Mucosa of gallbladder (tissue), 1 donor: Measurements from ENCODE around the gene BRD4. TPM values are rescaled to one million over a fixed set of nuclear protein-coding genes. Genes with fewer than 3 reads are reported as not detected.
"Not testable (repeated sequence)": the region's sequence is repeated elsewhere in the genome, so short reads cannot be mapped to it uniquely, and the experiment has no call there.

ENCODE experiments used
- DNase-seq: peaks from one replicate; pipeline ENCODE4 v3.0.0-alpha.2; 2020; ENCODE audit warnings: low spot score
- total RNA-seq: library from RNA; stranded (reverse); gene quantifications from one replicate; pipeline ENCODE4 v1.2.1, GENCODE V29; 2021
- donor health status: DM: no; HTN: no; CAD: no.

The BRD4 gene
- total RNA-seq, 1 donor from 2014 or later, result 87.8 TPM

GRCh38 chr19:15360015-15360414, 27.7 kb upstream of the BRD4 start:
- DNase-seq, result not testable (repeated sequence)

GRCh38 chr19:15358918-15359317, 26.6 kb upstream of the BRD4 start:
- no peak for DNase-seq

DNA sequence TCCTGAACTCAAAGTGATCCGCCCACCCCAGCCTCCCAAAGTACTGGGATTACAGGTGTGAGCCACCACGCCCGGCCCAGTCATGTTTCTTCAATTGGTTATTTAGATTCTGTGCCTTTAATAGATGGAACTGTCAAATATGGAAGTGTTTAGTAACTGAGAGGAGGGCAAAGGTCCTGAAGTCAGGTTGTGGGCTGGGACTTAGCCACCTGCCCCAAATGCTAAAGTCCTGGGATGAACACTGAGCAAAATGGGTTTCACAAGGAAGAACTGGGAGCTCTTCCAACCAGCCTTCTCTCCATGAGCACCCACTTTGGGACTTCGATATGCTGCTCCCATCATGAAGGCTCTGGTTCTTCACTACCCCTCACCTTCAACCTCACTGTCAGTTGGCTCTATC, 25.6 kb upstream of the BRD4 start:
- no peak for DNase-seq

DNA sequence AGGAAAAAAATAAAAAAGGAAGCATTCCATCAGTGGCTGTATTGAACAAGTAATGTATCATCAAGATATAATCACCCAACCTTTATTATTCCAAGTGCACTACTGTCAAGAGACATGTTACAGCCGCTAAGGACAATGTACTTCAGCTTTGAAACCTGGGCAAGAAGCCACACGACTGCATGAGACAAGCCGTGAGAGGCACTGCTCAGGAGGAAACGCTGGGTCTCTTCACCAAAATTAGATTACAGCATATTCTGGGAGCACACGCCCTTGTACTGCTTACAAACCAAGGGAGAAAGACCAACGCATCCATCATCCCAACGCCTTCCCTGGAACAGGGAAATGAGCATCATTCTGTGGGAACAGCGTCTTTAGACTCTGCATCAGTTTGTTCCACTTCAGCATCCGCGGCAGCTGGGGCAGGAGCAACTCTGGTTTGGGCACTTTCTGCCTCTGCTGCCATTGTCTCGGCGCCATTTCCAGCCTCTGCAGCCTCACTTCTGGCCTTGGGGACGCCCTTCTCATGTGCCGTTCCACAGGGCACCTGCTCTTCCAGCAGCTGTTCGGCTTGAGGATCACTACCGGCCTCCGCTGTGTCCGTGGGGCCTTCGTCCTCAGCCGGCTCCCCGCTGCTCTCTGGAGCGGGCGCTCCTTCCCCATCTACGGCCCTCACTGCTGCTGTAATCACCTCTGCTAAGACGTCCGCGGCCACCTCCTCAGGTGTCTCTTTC, 22.4 kb upstream of the BRD4 start:
- no peak for DNase-seq

GRCh38 chr19:15353908-15354307, 21.6 kb upstream of the BRD4 start:
- no peak for DNase-seq

GRCh38 chr19:15352535-15352934, 20.2 kb upstream of the BRD4 start:
- DNase-seq, result not testable (repeated sequence)

GRCh38 chr19:15341328-15341727, 9.0 kb upstream of the BRD4 start:
- not testable (repeated sequence) for DNase-seq

- no peak for DNase-seq
Observed at GRCh38 chr19:15340086-15340485, 7.7 kb upstream of the BRD4 start.

DNA sequence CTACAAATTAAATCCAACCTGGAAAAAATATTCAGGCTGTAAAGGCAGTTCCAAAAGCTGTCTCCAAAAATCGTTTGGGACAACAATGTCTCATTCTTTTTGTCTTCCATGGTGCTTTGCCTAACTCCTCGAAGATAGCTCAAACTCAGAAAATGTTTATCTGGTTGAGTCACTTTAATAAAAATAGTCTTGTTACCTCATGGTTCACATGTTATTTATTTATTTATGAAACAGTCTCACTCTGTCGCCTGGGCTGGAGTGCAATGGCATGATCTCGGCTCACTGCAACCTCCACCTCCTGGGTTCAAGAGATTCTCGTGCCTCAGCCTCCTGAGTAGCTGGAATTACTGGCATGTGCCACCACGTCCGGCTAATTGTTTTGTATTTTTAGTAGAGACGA, 4.9 kb upstream of the BRD4 start:
- DNase-seq, result no peak

DNA sequence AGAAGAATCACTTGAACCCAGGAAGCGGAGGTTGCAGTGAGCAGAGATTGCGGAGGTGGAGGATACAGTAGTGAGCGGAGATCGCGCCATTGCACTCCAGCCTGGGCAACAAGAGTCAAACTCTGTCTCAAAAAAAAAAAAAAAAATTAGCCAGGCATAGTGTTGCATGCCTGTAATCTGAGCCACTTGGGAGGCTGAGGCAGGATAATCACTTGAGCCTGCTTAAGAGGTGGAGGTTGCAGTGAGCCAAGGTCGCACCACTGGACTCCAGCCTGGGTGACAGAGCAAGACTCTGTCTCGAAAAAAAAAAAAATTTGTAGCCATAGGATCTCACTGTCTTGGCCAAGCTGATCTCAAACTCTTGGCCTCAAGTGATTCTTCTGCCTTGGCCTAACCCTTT, 3.7 kb upstream of the BRD4 start:
- DNase-seq, result not testable (repeated sequence)

DNA sequence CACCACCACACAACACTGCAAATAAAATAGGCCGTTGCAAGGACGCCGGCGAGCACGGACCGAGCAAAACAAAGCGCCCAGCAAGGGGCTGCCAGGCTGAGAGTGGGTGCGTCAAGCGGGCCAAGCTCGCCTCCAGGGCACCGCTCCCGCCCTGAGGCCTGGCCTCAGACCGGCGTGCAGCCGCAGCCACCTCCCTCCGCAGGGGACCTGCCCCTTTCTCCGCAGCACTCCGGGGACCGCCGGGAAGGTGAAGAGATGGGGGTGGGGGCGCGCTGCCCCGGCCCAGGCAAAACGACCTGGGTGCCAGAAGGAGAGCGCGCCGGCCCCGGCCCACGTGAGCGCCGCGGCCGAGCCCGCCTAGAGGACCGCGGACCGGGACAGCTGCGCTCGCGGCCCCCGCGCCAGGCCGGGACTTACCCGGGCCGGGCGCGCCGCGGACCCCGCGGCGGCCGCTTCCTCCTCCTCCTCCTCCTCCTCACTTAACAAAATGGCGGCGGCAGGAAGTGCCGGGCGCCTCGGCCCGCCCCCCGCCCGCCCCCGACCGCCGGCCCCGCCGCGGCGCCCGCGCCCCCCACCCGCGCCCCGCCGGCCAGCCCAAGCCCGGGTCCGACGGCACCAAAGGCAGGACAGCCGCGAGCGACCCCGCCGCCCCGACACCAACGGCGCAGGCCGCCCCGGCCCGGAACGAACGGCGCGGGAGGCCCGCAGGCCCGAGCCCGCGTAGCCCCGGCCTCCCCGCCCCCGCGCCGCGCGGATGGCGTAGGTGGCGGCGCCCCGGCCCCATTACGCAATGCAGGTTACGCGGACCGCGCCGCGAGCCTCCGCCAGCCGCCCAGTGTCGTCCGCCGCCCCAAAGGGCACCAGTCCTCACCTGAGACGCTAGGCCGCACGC, 674 bp downstream of the BRD4 start:
- peak; percentile 30 for DNase-seq

- no peak for DNase-seq
Observed at GRCh38 chr19:15330801-15331418, 1.4 kb downstream of the BRD4 start.

- no peak for DNase-seq
Observed at GRCh38 chr19:15328312-15328711, 4.0 kb downstream of the BRD4 start.

DNA sequence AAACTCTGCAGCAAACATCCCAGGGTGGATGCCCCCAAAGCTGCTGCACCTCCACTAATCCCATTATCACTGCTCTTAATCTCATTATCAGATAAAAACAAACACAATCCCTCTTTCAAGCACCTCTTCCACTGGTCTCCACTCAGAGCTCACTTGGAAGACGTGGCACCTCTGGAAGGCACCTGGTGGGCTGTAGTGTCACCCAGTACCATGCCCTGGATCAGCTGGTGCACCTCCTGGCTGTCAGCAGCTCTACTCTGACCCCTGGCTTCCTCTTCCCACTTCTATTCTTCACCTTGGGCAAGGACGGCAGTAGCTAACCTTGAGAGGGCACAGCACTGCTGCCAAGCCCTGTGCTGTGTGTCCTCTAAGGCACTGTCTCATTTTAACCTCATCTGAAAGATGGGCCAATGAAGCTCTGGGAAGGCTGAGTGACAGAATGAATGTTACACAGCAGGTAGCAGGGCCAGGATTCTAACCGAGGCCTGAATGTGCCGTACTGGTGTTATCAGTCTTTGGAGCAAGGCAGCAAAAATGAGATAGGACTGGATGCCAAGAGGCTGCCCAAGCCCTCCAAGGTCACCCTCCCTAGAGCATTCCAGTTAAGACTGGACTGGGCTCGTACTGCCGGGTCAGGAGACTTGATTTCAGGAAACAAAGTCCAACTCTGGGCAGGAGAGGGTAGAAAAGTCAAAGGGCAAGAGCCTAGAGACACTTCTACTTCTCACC, 7.4 kb downstream of the BRD4 start:
- DNase-seq, result peak; percentile 44

DNA sequence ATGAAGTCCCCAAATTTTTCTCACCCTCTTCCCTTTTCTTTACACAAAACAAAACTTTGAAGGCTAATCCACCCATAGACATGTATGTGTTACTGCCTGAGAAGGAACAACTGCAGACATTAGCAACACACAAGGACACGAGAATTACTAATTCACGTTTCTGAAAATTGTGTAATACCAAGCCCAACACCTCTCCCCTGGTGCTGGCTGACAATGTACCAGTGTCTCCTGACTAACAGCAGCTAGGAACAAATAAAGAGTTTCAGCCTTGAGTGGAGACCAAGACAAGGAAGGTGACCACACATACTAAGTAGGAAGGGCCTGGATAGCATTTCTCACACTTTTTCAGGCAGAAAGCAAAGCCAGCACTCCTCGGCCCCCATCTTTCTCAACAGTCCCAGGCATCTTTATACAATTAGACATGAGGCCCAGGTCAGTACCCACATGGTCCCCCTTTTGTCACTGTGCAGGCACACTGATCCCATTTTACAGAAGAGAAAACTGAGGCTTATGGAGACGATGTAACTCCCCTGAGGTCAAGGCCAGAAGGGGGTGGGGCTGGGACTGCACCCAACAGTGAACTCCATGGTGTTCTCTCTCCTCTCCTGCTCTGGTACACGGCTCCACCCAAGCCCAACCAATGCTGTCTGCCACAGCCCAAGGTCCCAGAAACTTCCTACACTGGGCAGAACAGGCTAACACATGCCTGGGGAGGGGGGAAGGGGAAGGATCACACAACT, 8.7 kb downstream of the BRD4 start:
- DNase-seq, result no peak

- no peak for DNase-seq
Observed at GRCh38 chr19:15321739-15322138, 10.6 kb downstream of the BRD4 start.

GRCh38 chr19:15320116-15320515, 12.2 kb downstream of the BRD4 start:
- no peak for DNase-seq

- no peak for DNase-seq
Observed at GRCh38 chr19:15318241-15318691, 14.1 kb downstream of the BRD4 start.

- no peak for DNase-seq
Observed at GRCh38 chr19:15317392-15318071, 14.8 kb downstream of the BRD4 start.

DNA sequence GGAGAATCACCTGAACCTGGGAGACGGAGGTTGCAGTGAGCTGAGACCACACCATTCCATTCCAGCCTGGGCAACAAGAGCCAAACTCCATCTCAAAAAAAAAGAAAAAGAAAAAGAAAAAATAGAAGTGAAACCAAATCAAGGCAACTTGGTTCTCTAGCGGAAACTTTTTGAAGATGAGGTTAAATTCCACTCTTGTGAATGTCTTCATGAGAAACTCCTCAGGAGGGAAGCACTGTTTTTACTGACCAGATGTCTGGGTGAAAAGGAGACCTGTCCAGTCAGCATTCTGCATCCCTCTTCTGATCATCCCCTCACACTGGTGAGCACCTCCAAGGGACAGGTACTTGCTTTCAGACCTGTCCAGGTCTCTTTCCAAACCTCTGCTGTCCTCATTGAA, 15.8 kb downstream of the BRD4 start:
- DNase-seq, result no peak

- no peak for DNase-seq
Observed at GRCh38 chr19:15315101-15315500, 17.2 kb downstream of the BRD4 start.
